Stimulated activated CD4-positive, alpha-beta T cell treated with anti-CD3 and anti-CD28 coated beads, Interleukin-1b, Interleukin-23, amount 100 ng/mL, for 24 hours (primary cell): ENCODE measurements around the gene ELAVL3.
"Not testable (repeated sequence)": the region's sequence is repeated elsewhere in the genome, so short reads cannot be mapped to it uniquely, and the experiment has no call there.

Experiments used
- DNase-seq, 4 experiments: peaks; one replicate each; pipeline ENCODE4 v3.0.0-alpha.2; 2020; ENCODE audit warnings: low read depth in 4 of 4, low spot score in 1 of 4

Gene ELAVL3

DNA sequence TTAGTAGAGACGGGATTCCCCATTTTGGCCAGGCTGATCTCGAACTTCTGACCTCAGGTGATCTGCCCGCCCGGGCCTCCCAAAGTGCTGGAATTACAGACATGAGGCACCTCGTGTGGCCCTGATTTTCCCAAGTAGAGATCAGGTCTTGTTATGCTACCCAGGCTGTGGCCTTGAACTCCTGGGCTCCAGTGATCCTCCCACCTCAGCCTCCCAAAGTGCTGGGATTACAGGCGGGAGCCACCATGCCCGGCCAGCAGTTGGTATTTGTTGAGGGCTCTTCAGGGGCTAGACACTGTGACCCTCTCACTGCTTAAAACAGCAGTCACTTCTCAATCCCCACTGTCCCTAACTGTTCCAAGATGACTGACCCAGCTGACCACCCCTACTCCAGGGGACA is 8.5 kb upstream of the ELAVL3 start:
- DNase-seq: no peak

DNA sequence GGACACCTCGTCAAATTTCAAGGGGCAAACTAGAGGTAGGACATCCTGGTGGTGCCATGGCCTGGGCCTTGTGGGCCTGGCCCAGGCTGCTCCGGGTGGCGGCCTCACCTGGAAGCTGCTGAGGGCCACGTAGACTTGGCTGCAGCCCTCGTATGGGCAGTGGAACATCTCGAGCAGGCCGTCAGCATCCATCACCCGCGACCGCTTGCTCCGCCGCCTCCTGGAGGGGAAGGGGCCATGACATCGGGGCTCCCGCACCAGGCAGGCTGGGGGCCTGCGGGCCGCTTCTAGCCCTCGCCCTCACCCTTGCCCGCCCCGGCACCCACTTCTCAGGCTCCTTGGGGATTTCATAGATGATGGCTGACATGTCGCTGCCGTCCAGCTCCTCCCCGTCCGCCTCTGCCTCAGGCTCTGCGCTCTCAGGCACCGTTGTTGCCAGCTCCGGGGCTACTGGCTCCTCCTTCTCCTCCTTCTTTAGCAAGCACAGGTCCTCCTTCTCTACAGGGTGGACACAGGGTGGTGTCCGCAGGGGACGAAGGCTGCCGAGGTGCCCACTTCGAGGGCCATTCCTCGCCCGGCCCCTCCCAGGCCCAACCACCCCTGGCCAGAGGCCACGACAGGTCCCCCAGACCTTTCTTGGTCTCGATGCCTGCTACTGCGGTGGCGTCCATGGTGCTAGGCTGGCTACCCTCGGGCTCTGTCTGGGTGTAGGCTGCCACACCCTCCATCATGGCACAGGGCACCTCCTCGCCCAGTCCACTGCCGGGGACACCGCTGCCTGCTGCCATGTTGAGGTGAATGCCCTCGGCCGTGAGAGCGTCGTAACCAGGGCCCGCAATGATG is 6.0 kb upstream of the ELAVL3 start:
- no peak for DNase-seq

DNA sequence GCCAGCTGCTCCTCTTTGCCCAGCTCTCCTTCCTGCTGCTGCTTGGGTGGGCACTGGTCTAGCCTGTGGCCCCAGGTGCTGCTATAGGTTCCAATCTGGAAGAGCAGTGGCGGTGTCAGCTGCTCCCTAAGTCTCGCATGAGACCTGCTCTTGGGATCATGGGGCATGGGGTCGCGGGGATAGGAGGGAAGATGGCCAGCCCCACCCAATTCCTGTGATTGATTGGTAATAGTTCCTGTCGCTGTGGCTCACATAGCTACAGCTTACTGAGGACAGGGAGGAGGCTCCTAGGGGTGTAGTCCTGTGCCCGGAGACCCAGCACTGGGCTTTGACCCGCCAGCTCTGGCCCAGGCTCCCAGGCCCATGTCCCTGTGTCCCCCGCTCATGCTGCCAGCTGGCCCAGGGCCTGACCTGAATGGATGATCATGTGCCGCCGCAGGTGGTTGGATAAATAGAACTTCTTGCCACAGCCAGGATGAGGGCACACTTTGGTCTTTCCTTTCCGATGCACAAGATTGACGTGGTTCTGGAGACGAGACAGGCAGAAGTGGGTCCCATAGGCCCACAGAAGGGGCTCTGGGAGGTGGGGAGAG is 4.5 kb upstream of the ELAVL3 start:
- DNase-seq: no peak

DNA sequence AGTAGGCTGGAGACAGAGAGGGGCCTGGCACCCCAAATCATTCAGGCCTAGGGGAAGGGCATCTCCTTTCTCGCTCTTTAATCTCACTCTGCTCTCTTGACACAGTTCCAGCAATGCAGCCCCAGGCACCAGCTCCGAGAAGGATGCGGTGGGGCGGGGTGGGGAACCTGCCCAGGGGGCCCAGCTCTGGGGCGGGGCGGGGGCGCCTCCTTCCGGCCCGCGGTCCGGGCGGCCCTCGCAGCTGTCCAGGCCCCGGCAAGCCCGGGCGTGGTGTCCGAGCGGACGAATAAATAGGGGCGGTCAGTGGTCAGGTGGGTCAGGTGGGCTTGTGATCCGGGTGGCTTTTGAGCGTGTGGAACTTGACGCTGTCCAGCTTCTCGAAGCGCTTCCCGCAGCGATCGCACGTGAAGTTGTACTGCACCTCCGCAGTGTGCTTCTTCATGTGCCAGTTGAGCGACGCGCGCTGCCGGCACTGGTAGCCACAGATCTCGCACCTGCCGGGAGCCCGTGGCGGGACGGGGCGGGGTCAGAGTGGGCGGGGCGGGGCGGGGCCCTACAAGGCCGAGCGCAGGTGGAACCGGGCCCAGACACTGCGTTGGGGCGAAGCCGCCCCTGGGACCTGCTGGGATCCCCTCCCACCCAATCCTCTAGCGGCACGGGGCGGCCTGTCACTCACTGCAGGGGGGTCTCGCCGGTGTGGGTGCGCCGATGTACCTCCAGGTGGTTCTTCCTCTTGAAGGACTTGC is 2.7 kb upstream of the ELAVL3 start:
- DNase-seq: no peak

DNA sequence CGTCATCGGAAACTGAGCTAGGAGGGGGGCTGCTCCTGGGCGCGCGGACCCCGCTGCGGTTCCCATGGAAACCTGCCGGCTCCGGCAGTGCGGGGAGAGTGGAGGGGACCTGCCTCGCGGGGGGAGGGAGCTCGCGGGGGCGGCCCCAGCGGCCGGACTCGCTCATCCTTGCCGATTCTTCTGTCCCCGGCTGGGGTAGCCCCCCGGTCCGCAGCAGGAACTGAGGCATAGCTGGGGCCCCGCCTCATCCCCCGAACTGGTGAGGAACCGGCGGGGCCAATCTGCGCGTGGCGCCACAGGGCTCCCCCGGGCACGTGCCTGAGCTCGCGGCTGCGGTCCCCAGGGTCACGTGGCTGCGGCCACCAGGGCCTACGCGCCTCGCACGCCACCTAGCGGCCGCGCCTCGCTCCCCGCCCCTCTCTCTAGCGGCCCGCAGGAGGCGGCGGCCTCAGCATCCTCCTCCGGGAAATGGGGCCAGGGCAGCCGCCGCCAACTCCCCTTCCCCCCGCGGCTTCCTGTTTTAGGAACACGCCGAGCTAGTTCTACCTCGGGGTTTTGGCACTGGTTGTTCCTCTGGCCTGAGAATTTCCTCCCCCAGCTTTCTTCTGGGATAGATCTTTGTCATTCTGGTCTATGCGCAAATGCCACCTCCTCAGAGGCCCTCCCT is 1.7 kb upstream of the ELAVL3 start:
- peak; percentile 65 to 82 (median 82) for DNase-seq

DNA sequence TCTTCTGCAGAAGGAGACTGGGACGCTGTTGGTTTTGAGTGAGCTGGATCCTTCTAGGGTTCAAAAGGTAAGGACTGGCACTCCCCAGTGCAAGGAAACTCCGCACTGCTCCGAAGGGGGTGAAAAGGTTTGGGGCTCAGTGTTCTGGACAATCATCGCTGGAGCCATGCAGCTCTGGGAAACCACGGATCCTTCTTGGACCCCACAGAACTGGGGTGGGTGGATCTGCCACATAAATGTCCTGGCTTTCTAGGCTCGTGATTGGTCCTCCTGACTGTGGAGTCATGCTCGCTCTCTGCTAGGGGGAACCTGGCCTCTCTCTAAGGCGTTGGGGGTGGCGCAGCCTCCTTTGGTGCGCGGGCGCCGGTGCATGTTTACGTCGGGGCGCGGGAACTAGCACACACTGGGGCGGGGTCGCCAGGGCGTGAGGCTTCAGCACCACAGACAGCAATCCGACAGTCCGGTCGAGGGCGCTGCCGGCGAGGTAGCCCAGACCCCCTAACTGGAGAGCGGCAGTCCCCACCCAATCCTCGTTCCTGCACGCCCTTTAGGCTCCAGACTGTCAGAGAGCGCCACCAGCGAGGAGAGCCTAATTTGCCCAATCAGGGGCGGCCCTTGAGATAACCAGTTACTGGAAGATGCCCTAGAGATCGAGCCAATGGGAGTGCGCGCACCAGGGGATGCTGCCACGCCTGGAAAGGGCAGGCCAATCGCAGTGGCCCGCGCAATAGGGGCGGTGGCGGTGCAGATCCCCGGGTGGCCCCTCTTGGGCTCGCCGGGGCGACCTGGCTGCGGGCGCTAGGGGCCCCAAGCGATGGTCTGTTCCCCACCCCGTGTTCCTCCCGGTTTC is 913 bp upstream of the ELAVL3 start:
- DNase-seq: peak; percentile 42 to 78 (median 54)

DNA sequence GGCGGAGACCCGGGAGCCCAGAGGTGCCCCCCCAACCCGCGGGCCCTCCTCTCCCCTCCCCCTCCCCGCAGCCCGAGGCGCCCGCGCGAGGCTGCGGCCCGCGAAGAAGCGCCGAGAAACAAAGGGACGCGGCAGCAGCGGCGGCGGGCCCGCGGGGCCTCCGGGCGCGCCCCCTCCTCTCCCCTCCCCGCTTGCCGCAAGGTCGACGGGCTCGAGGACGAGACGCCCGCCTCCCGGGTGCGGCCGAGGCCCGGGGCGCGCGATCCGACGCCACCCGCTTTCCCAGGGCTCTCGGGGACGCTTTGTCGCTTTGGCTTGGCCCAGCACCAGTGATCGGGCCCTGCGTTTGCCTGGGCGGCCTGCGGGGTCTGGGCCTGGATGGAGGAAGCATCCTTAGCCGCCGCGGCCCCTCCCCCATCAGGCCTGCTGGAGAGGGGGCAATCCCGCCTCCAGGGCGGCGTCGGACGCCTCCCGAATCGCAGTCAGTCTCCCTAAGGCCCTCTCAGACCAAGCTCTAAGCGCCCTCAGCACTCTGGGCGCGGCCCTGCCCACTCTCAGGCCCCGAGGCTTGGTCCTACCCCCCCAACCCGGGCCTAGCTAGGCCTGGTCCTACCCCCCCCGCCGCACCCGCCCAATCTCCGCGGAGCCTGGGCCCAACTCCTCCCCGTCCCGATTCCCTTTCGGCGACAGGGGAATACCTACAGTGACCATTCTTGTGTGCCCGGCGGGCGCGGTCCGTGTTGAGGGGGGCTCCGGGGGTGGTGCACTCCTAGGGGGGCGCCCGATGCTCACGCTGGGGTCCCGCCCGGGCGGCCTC is 740 bp downstream of the ELAVL3 start:
- DNase-seq: no peak

DNA sequence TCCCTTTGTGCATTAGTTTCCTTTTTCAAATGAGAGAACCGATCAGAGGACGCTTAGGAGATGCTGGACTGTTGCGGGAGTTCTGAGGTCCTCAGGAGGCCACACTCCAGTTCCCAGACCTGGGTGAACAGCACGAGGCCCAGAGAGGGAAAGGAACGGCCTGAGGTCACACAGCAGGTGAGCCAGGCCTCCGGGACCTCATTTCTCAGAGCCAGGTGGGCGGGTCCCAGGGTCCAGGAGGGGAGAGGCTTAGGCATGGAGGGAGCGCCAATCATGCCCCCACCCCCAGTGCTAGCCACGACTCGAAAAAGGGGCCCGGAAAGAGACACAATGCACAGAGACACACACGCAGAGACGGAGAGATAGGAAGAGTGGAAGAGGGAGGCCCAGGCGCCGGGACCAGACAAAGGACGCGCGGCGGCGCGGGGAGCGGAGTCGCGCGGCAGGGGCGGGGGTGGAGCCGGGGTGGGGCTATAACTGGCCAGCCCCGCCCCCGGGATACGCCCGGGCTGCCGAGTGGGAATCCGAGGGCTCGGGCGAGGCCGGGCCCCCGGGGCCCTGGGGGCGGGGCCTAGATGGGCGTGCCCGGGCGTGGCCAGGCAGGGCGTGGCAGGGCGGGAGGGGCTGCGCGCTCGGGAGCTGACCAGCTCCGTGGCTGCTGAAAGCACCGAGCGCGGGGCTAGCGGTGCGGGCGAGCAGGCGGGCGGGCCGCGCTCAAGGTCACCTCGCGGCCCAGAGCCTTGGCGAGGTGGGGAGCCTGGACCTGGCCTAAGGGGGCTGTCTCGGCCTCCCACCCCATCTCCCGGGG is 1.6 kb downstream of the ELAVL3 start:
- DNase-seq: peak in 1 of 4 experiments; percentile 30

DNA sequence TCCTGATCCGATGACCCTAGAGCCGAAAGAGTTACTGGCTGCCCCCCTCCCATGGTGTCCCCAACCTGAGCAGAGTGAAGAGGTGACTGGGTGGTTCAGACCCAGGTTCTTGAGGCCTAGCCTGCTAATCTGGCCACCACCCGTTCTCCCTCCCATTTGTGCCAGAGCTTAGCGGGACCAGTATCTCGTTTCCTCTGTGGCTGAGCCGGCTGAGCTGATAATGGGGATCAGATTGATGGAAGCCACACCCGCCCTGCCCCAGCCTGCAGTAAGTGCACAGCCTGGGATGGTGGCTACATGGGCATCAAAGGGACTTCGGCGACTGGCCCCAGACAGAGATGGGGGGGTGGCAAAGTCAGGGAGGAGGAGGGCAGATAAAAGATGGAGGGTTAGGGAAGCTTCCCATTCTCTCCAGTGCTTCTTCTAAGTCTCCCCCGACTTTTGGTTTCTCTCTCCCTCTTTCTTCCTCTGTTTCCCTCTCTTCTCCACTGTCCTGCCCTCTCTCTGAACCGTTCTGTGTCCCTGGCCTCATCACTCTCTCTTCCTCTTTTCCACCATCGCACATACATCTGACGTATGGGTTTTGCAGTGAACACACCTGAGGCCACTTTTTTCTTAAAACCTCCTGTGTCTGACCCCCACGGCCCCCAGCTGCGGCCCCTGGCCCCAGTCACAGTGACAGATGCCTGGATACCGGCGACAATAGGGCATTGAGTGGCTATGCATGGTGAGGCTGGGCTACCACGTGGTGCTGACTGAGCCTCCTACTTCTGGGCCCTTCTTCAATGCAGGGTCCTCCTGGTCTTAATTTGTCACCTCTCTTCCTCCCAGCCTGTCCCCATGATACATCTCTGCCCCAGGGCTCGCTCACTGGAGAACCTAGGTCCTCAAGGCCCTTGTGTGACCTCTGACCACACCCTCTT is 2.4 kb downstream of the ELAVL3 start:
- no peak for DNase-seq

DNA sequence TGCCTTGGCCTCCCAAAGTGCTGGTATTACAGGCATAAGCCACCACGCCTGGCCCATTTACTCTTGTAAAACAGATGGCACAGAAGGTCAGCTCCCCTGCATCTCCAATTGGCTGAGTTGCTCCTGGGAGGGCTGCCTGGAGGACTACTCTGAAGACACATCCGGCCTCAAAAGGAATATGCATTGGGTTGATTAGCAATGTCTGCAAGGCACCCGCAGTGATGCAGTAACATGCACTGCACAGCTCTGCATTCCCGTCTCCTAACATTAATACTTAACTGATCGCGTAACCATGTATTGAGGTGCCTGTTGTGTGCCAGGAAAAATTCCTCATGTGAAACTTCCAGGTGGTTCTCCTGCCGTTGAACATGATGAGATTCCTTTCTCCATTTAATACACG is 5.0 kb downstream of the ELAVL3 start:
- DNase-seq: no peak

DNA sequence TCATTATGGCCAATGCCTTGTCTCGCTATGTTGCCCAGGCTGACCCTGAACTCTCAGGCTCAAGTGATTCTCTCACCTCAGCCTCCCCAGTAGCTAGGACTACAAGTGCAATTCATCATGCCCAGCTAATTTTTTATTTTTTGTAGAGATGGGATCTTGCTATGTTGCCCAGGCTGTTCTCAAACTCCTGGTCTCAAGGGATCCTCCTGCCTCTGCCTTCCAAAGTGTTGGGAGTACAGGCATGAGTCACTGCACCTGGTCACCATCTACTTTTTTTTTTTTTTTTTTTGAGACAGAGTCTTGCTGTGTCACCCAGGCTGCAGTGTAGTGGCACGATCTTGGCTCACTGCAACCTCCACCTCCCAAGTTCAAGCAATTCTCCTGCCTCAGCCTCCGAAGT is 5.5 kb downstream of the ELAVL3 start:
- DNase-seq: not testable (repeated sequence)

DNA sequence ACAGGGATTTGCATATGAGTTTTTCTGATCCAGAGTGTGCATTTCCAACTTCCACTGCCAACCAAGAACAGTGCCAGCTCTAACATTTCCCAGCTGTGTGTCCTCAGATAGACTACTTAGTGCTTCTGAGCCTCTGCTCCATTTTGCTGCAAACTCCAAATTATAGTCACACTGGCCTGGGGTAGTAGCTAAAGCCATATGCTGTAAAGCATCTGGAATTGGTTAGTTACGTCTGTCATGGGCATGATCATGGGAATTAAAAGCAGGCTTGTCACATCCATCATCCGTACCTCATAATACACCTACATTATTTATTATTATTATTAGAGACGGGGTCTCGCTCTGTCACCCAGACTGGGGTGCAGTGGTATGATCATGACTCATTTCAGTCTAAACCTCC is 7.1 kb downstream of the ELAVL3 start:
- no peak for DNase-seq

DNA sequence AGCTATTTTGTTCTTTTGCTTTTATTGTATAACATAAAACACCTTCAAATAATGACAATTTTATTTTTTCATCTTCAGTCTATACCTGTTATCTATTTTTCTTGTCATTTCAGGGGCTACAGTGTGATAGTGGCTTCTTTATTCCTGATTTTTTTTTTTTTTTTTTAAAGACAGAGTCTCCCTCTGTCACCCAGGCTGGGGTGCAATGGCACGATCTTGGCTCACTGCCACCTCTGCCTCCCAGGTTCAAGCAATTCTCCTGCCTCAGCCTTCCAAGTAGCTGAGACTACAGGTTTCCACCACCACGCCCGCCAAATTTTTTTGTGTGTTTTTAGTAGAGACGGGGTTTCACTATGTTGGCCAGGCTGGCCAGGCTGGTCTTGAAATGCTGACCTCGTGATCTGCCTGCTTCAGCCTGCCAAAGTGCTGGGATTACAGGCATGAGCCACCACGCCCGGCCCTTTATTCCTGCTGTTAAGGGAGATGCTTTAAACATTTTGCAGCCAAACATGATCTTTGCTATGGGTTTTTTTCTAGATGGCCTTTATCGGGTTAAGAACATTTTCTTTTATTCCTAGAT is 12.5 kb downstream of the ELAVL3 start:
- DNase-seq: not testable (repeated sequence)

DNA sequence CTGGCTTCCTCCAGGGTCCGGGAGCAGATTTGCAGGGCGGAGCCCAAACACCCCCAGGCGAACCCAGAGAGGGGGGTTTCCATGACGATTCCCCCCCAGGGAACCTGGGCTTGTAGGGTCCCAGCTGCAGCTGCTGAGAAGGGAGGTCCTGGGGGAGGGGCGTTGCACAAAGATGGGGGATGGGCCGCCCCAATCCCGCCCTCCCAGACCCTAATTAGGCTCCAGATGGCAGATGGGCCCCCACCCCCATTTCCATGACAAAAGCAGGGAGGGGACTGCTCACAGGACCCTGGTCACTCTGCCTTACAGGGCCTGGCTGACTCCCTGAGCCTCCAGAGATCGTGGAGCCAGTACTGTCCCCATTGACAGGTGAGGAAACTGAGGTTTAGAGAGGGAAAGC is 15.2 kb downstream of the ELAVL3 start:
- DNase-seq: no peak

DNA sequence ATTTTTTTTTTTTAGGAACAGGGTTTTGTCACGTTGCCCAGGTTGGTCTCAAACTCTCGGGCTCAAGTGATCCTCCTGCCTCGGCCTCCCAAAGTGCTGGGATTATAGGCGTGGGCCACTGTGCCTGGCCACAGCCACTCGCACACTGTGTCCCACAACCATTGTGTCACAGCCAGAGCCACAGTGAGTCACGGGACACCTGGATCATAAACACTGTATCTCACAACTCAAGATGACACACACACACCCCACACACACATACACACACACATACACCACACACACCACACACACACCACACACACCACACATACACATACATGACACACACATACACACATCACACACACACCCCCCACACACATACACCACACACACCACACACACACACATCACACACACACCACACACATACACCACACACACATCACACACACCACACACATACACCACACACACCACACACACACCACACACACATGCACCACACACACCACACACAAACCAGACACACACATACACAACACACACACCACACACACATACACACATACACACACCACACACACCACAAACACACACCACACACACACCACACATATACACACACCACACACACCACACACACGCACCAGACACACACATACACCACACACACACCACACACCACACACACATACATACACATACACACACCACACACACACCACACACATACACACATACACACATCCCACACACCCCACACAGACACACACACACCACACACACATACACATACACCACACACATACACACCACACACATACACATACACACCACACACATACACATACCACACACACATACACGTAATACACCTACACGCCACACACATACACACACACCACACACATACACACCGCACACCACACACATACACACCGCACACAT is 16.2 kb downstream of the ELAVL3 start:
- DNase-seq: no peak

DNA sequence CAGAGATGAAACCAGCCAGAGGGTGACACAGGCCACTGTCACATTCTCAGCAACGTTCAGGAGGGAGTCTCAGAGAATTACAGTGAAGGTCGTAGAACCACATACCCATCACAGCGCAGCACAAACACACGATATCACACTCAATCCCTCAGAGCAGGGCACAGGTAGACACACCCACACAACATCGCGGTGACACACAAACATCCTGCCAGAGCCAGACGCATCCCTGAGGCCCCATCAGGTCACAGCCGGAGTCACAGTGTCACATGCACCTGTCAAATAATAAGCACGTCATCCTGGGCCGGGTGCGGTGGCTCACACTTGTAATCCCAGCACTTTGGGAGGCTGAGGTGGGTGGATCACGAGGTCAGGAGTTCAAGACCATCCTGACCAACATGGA is 17.5 kb downstream of the ELAVL3 start:
- no peak for DNase-seq
